H1 (cell line): ENCODE measurements around the gene KIF26A. TPM values are rescaled to one million over a fixed set of nuclear protein-coding genes. Genes with fewer than 3 reads are reported as not detected.

Source experiments
- CHD2 ChIP-seq: IDR thresholded peaks from 2 replicates; pipeline ENCODE4 v1.6.1; 2012; ENCODE audit warnings: low read length, improper control_type of control experiment
- HDAC2 ChIP-seq, 2 experiments: fragments of 300-600 bp in 1 of 2; sonication (generic) in 1 of 2; IDR thresholded peaks; 2 replicates each; pipeline ENCODE4 v1.6.1; 2011 to 2012; ENCODE audit warnings: low read depth in 2 of 2, low read length in 2 of 2, mild to moderate bottlenecking in 2 of 2, moderate library complexity in 2 of 2, borderline replicate concordance in 1 of 2, inconsistent platforms in 1 of 2
- KDM5A ChIP-seq: fragments of 200-600 bp; IDR thresholded peaks from 2 replicates; pipeline ENCODE4 v1.7.1; 2012; ENCODE audit warnings: mild to moderate bottlenecking, low read length, inconsistent platforms, mixed read lengths
- NRF1 ChIP-seq: IDR thresholded peaks from 2 replicates; pipeline ENCODE4 v1.6.1; 2011; ENCODE audit warnings: mild to moderate bottlenecking, low read depth, low read length, improper control_type of control experiment
- RBBP5 ChIP-seq: IDR thresholded peaks from 2 replicates; pipeline ENCODE4 v1.7.1; 2012; ENCODE audit warnings: low read depth, mild to moderate bottlenecking, inconsistent platforms, low read length, moderate library complexity, borderline replicate concordance
- RFX5 ChIP-seq: IDR thresholded peaks from 2 replicates; pipeline ENCODE4 v1.6.1; 2011; ENCODE audit warnings: low read depth, low read length, improper control_type of control experiment, borderline replicate concordance
- RNF2 ChIP-seq: fragments of 200-900, 300-1000 bp; sonication (generic); IDR thresholded peaks from 2 replicates; pipeline ENCODE4 v1.7.1; 2016; ENCODE audit warnings: borderline replicate concordance, low read depth, mild to moderate bottlenecking, antibody characterized with exemption, low read length; ENCODE audit not compliant: poor library complexity, severe bottlenecking; ENCODE audit errors: missing control alignments
- SAP30 ChIP-seq: fragments of 300-600 bp; sonication (generic); IDR thresholded peaks from 2 replicates; pipeline ENCODE4 v1.7.1; 2012; ENCODE audit warnings: low read length, moderate library complexity, mild to moderate bottlenecking, inconsistent platforms; ENCODE audit not compliant: insufficient read depth, insufficient replicate concordance
- SIX5 ChIP-seq: IDR thresholded peaks from 2 replicates; pipeline ENCODE4 v1.6.1; 2011; ENCODE audit warnings: mild to moderate bottlenecking, low read depth, low read length
- TAF1 ChIP-seq: IDR thresholded peaks from 2 replicates; pipeline ENCODE4 v1.6.1; 2011; ENCODE audit warnings: mild to moderate bottlenecking, low read depth, low read length
- polyA plus RNA-seq, 7 experiments: library from polyadenylated mRNA; depleted of rRNA in 3 of 7; stranded (reverse) in 5 of 7; unstranded in 2 of 7; fragments of >200 nt in 5 of 7; fragments of 200-250 nt in 2 of 7; gene quantifications; 1 replicate in 5 of 7; 2 replicates in 1 of 7; 4 replicates in 1 of 7; pipeline versions ENCODE4 v1.2.1 to v1.2.3, GENCODE V29; 2011 to 2013; ENCODE audit warnings: missing spikeins in 2 of 7, mixed read lengths in 2 of 7
- total RNA-seq: library from RNA; stranded (reverse); fragmentation: NEBNext Ultra II Directional; extraction: Animal tissue kit (Norgen Biotek cat#: 25700); gene quantifications from 2 replicates; pipeline ENCODE4 v1.2.1, GENCODE V29; 2021

The KIF26A gene
- total and polyA plus RNA-seq, 2 of the 8 experiments (the other 6 are each of a cell fraction or from before 2014, with no cell fraction given), result 11.5 to 41.6 TPM

GRCh38 chr14:104091061-104091926, 47.1 kb upstream of the KIF26A start (continued):
- TF ChIP-seq KDM5A (no peak), TAF1 (no peak), SIX5 (no peak), SAP30 (no peak), NRF1 (no peak), CHD2 (no peak), RBBP5 (no peak), RNF2 (no peak), HDAC2 (IDR thresholded peaks at IDR 0.05; ENCODE audit: borderline replicate concordance in 1 of 2, low read depth in 2 of 2, low read length in 2 of 2) (no peak), RFX5 (no peak)
- TF ChIP-seq, all 59 proteins: peak for 0
